ENCODE data around the gene KLHL12. TPM values are rescaled to one million over a fixed set of nuclear protein-coding genes. Genes with fewer than 3 reads are reported as not detected.
A peak's percentile ranks its signal among the peaks of the same experiment; 100 is the strongest.
"Not testable (repeated sequence)": the region's sequence is repeated elsewhere in the genome, so short reads cannot be mapped to it uniquely, and the experiment has no call there.

KLHL12 gene
- total and polyA plus RNA-seq, 4 experiments from 2014 or later: 24.2 to 27.1 (median 25.8) TPM

DNA sequence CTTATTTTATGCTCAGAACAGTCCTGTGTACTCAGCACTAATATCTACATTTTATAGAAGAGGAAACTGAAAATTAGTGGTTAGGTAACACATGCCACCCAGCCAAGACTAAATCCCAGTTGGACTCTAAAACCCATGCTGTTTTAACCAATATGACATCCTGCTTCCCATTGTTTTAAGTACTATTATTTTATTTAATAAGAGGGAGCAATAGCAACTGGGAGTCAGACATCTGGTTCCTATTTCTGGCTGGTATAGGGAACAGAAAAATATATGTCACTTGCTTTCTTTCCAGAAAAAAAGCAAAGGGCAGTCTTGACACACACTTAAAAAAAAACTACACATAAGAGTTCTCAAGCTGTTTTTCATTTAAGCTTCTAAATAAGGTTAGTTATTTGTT, 11.9 kb downstream of the KLHL12 start:
- H3K27ac Mint-ChIP-seq: no peak overlapping the region
- Histone ChIP-seq H3K36me3 (ENCODE audit: insufficient read depth, low read length) (peaks cover 67% of the 10 kb centered on the region), H3K4me1 (ENCODE audit: insufficient read depth, low read length) (no peaks in the 10 kb centered on the region), H3K4me3 (ENCODE audit: low read length in 2 of 2) (no peak overlapping the region), H3K9me3 (ENCODE audit: control insufficient read depth in 1 of 2, low read length in 2 of 2) (no peaks in the 10 kb centered on the region), H3K27ac (ENCODE audit: low read depth, low read length) (no peak overlapping the region), H3K27me3 (ENCODE audit: insufficient read depth, low read length) (no peaks in the 10 kb centered on the region)
- peaks cover 3 to 10% (median 6%) of the 10 kb centered on the region in 4 donors for H3K4me1 Mint-ChIP-seq
- no peak for DNase-seq
- H3K27me3 Mint-ChIP-seq: no peaks in the 10 kb centered on the region
- no peak overlapping the region for H3K4me3 Mint-ChIP-seq
- H3K36me3 Mint-ChIP-seq: peaks cover 49 to 89% of the 10 kb centered on the region in 2 donors
- intact Hi-C loops (cut with micrococcal nuclease): no loop called here
- ChIA-PET POLR2A (ENCODE audit: partially characterized antibody) (no interaction called here), CTCF (ENCODE audit: partially characterized antibody) (no interaction called here)
- H3K9me3 Mint-ChIP-seq: no peaks in the 10 kb centered on the region

DNA sequence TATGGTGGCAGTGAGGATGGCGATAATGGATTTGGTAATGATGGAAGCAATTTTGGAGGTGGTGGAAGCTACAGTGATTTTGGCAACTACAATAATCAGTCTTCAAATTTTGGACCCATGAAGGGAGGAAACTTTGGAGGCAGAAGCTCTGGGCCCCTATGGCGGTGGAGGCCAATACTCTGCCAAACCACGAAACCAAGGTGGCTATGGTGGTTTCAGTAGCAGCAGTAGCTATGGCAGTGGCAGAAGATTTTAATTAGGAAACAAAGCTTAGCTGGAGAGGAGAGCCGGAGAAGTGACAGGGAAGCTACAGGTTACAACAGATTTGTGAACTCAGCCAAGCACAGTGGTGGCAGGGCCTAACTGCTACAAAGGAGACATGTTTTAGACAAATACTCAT, 14.6 kb downstream of the KLHL12 start:
- H3K27ac ChIP-seq (ENCODE audit: low read depth, low read length); H3K9me3 Mint-ChIP-seq; H3K4me1 ChIP-seq (ENCODE audit: insufficient read depth, low read length); H3K4me1 Mint-ChIP-seq; POLR2A ChIA-PET (ENCODE audit: partially characterized antibody); H3K4me3 Mint-ChIP-seq; H3K4me3 ChIP-seq (ENCODE audit: low read length in 2 of 2); H3K27me3 ChIP-seq (ENCODE audit: insufficient read depth, low read length); intact Hi-C loops (cut with micrococcal nuclease); H3K27me3 Mint-ChIP-seq; H3K9me3 ChIP-seq (ENCODE audit: control insufficient read depth in 1 of 2, low read length in 2 of 2); CTCF ChIA-PET (ENCODE audit: partially characterized antibody); DNase-seq: not testable (repeated sequence)
- peaks cover 67% of the 10 kb centered on the region for H3K36me3 ChIP-seq (ENCODE audit: insufficient read depth, low read length)
- Mint-ChIP-seq H3K27ac (peak overlapping the region in 1 of 7 donors; percentile 36), H3K36me3 (peaks cover 55 to 90% of the 10 kb centered on the region in 2 donors)

DNA sequence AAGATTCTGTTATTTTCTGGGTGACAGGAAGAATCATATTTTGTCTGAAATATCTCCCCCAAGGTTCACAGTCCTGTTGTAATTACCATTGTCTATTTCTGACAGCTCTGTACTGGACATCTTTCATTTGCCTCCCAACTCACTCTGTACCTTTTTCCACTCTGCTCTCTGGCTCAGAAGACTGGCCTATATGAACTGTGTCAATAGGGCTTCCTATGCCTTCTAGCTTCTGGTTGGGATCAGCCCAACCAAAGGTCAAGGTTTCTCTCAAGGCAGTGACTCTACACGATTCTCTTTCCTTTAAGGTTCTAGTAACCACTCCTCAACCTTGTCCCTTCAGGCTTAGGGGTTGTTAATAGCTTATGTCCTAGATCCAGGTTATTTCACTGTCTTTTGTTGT, 17.5 kb downstream of the KLHL12 start:
- Mint-ChIP-seq H3K27me3 (no peaks in the 10 kb centered on the region), H3K36me3 (peaks cover 47 to 75% of the 10 kb centered on the region in 2 donors), H3K4me1 (peaks cover 1 to 7% (median 4%) of the 10 kb centered on the region in 4 donors), H3K27ac (peak overlapping the region in 1 of 7 donors; percentile 32), H3K9me3 (no peaks in the 10 kb centered on the region), H3K4me3 (no peak overlapping the region)
- Histone ChIP-seq H3K27ac (ENCODE audit: low read depth, low read length) (no peak overlapping the region), H3K27me3 (ENCODE audit: insufficient read depth, low read length) (no peaks in the 10 kb centered on the region), H3K4me3 (ENCODE audit: low read length in 2 of 2) (no peak overlapping the region), H3K36me3 (ENCODE audit: insufficient read depth, low read length) (peaks cover 57% of the 10 kb centered on the region), H3K9me3 (ENCODE audit: control insufficient read depth in 1 of 2, low read length in 2 of 2) (no peaks in the 10 kb centered on the region), H3K4me1 (ENCODE audit: insufficient read depth, low read length) (no peaks in the 10 kb centered on the region)
- intact Hi-C loops (cut with micrococcal nuclease): no loop called here
- POLR2A ChIA-PET (ENCODE audit: partially characterized antibody): no interaction called here
- CTCF ChIA-PET (ENCODE audit: partially characterized antibody): interaction anchor here (1.1 kb wide), 1 partner anchor 18 kb away, joined by 4 read pairs; the partner anchor contains the start of gene KLHL12
- DNase-seq: no peak

DNA sequence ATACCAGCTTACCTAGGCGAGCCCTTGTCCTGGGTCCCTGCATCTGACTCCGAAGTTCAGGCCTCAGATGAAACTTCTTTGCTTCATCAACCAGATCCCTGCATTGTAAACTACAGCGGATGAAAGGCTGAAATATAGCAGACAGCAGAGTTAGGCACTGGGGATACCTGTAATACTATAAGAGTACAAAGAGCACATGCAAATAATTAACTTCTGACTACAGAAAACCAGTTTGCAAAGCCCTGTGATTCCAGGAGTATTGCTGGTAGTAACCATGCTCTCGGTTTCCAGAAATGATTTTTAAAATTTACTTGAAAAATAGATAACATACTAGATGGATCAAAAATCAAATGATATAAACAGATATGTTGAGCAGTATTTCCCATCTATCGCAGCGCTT, 18.0 kb downstream of the KLHL12 start:
- intact Hi-C loops (cut with micrococcal nuclease): no loop called here
- no peaks in the 10 kb centered on the region for H3K9me3 ChIP-seq (ENCODE audit: control insufficient read depth in 1 of 2, low read length in 2 of 2)
- H3K27ac ChIP-seq (ENCODE audit: low read depth, low read length): no peak overlapping the region
- no peaks in the 10 kb centered on the region for H3K4me1 ChIP-seq (ENCODE audit: insufficient read depth, low read length)
- Mint-ChIP-seq H3K36me3 (peaks cover 44 to 72% of the 10 kb centered on the region in 2 donors), H3K4me3 (no peak overlapping the region), H3K4me1 (peaks cover 1 to 7% (median 4%) of the 10 kb centered on the region in 4 donors), H3K27me3 (no peaks in the 10 kb centered on the region), H3K27ac (peak overlapping the region in 1 of 7 donors; percentile 24), H3K9me3 (no peaks in the 10 kb centered on the region)
- ChIA-PET POLR2A (ENCODE audit: partially characterized antibody) (no interaction called here), CTCF (ENCODE audit: partially characterized antibody) (interaction anchor here (1.1 kb wide), 1 partner anchor 19 kb away, joined by 4 read pairs; the partner anchor contains the start of gene KLHL12)
- no peak overlapping the region for H3K4me3 ChIP-seq (ENCODE audit: low read length in 2 of 2)
- DNase-seq: no peak
- no peaks in the 10 kb centered on the region for H3K27me3 ChIP-seq (ENCODE audit: insufficient read depth, low read length)
- H3K36me3 ChIP-seq (ENCODE audit: insufficient read depth, low read length): peaks cover 54% of the 10 kb centered on the region

DNA sequence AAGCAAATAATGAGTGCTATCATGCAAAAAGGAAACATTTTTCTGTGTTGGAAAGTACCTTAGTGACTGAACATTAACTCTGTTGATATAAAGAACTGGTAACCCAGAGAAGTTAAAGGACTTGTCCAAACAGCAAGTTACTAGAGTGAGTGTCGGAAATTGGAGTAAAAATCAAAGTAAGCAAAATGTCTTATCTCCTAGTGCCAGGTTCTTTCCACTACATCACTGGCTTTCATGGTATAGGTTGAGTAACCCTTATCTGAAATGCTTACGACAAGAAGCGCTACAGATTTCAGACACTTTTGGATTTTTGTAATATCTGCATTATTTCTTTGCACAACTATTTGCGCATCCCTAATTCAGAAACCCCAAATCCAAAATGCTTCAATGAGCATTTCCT, 21.7 kb downstream of the KLHL12 start:
- no peaks in the 10 kb centered on the region for H3K4me1 Mint-ChIP-seq
- H3K9me3 Mint-ChIP-seq: no peaks in the 10 kb centered on the region
- no peaks in the 10 kb centered on the region for H3K4me1 ChIP-seq (ENCODE audit: insufficient read depth, low read length)
- peaks cover 20 to 58% of the 10 kb centered on the region in 2 donors for H3K36me3 Mint-ChIP-seq
- peaks cover 39% of the 10 kb centered on the region for H3K36me3 ChIP-seq (ENCODE audit: insufficient read depth, low read length)
- no peaks in the 10 kb centered on the region for H3K27me3 ChIP-seq (ENCODE audit: insufficient read depth, low read length)
- H3K9me3 ChIP-seq (ENCODE audit: control insufficient read depth in 1 of 2, low read length in 2 of 2): no peaks in the 10 kb centered on the region
- no peak for DNase-seq
- H3K4me3 Mint-ChIP-seq: no peak overlapping the region
- H3K27ac ChIP-seq (ENCODE audit: low read depth, low read length): no peak overlapping the region
- ChIA-PET CTCF (ENCODE audit: partially characterized antibody) (no interaction called here), POLR2A (ENCODE audit: partially characterized antibody) (no interaction called here)
- intact Hi-C loops (cut with micrococcal nuclease): no loop called here
- H3K4me3 ChIP-seq (ENCODE audit: low read length in 2 of 2): no peak overlapping the region
- no peak overlapping the region for H3K27ac Mint-ChIP-seq
- H3K27me3 Mint-ChIP-seq: no peaks in the 10 kb centered on the region

DNA sequence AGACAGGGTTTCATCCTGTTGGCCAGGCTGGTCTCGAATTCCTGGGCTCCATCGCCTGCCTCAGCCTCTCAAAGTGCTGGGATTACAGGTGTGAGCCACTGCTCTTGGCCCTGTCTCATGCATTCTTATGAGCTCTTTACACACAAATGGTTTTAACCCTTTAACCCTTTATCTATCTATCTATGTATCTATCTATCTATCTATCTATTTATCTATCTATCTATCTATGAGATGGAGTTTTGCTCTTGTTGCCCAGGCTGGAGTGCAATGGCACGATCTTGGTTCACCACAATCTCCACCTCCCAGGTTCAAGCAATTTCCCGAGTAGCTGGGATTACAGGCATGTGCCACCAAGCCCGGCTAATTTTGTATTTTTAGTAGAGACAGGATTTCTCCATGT, 23.2 kb downstream of the KLHL12 start:
- H3K27ac ChIP-seq (ENCODE audit: low read depth, low read length); H3K9me3 ChIP-seq (ENCODE audit: control insufficient read depth in 1 of 2, low read length in 2 of 2); H3K4me3 ChIP-seq (ENCODE audit: low read length in 2 of 2); H3K4me1 ChIP-seq (ENCODE audit: insufficient read depth, low read length); H3K9me3 Mint-ChIP-seq; CTCF ChIA-PET (ENCODE audit: partially characterized antibody); H3K27me3 ChIP-seq (ENCODE audit: insufficient read depth, low read length); DNase-seq; H3K27ac Mint-ChIP-seq; H3K27me3 Mint-ChIP-seq; H3K4me1 Mint-ChIP-seq; H3K4me3 Mint-ChIP-seq; intact Hi-C loops (cut with micrococcal nuclease): not testable (repeated sequence)
- peaks cover 12 to 52% of the 10 kb centered on the region in 2 donors for H3K36me3 Mint-ChIP-seq
- H3K36me3 ChIP-seq (ENCODE audit: insufficient read depth, low read length): peaks cover 26% of the 10 kb centered on the region
- POLR2A ChIA-PET (ENCODE audit: partially characterized antibody): interaction anchor here (1.2 kb wide), 1 partner anchor 16 kb away, joined by 5 read pairs; no protein-coding TSS in a partner anchor

DNA sequence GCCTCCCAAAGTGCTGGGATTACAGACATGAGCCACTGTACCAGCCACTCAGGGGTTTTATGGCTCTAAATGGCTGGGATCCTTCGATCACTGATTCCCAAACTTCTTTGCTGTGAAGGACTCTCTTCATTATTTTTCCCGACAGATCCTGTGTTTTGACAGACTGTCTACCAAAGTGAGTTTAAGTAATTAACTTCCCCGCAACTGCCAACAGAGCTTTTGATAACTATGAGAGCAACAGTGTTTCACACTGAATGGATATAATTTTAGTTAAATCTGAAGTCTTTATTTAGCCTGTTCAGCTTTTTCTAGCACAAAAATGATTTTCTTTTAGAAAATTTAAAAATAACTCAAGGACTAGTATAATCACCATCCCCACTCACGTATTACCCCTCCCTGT, 25.5 kb downstream of the KLHL12 start:
- peaks cover 14 to 47% of the 10 kb centered on the region in 2 donors for H3K36me3 Mint-ChIP-seq
- ChIA-PET POLR2A (ENCODE audit: partially characterized antibody) (no interaction called here), CTCF (ENCODE audit: partially characterized antibody) (no interaction called here)
- H3K4me1 ChIP-seq (ENCODE audit: insufficient read depth, low read length): no peaks in the 10 kb centered on the region
- intact Hi-C loops (cut with micrococcal nuclease): no loop called here
- H3K27me3 ChIP-seq (ENCODE audit: insufficient read depth, low read length): no peaks in the 10 kb centered on the region
- no peak overlapping the region for H3K4me3 Mint-ChIP-seq
- H3K9me3 Mint-ChIP-seq: no peaks in the 10 kb centered on the region
- no peak overlapping the region for H3K4me3 ChIP-seq (ENCODE audit: low read length in 2 of 2)
- H3K36me3 ChIP-seq (ENCODE audit: insufficient read depth, low read length): peaks cover 15% of the 10 kb centered on the region
- H3K9me3 ChIP-seq (ENCODE audit: control insufficient read depth in 1 of 2, low read length in 2 of 2): no peaks in the 10 kb centered on the region
- H3K27me3 Mint-ChIP-seq: no peaks in the 10 kb centered on the region
- H3K4me1 Mint-ChIP-seq: peaks cover 0 to 1% (median 0%) of the 10 kb centered on the region in 4 donors
- DNase-seq: no peak
- H3K27ac Mint-ChIP-seq: no peak overlapping the region
- H3K27ac ChIP-seq (ENCODE audit: low read depth, low read length): no peak overlapping the region

DNA sequence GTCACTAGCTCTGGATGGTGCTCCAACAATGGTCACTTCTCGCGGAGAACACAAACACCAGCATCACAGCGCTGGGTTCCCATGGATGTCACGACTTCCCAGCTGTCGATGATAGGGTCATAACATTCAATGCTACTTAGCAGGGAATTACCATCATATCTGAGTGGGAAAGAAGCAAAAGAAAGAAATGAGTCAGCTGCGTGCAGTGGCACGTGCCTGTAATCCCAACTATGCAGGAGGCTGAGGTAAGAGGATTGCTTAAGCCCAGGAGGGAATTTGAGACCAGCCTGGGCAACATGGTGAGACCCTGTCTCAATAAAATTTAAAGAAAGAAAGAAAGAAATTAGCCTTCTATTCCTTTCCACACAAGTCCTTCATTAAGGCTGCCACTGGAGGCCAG, 34.5 kb downstream of the KLHL12 start:
- Histone ChIP-seq H3K27ac (ENCODE audit: low read depth, low read length) (no peak overlapping the region), H3K4me1 (ENCODE audit: insufficient read depth, low read length) (peaks cover 15% of the 10 kb centered on the region), H3K27me3 (ENCODE audit: insufficient read depth, low read length) (no peaks in the 10 kb centered on the region), H3K4me3 (ENCODE audit: low read length in 2 of 2) (no peak overlapping the region), H3K36me3 (ENCODE audit: insufficient read depth, low read length) (peaks cover 44% of the 10 kb centered on the region), H3K9me3 (ENCODE audit: control insufficient read depth in 1 of 2, low read length in 2 of 2) (no peaks in the 10 kb centered on the region)
- no peaks in the 10 kb centered on the region for H3K9me3 Mint-ChIP-seq
- peaks cover 33 to 63% of the 10 kb centered on the region in 2 donors for H3K36me3 Mint-ChIP-seq
- no peak for DNase-seq
- H3K4me1 Mint-ChIP-seq: peaks cover 10 to 20% (median 14%) of the 10 kb centered on the region in 4 donors
- CTCF ChIA-PET (ENCODE audit: partially characterized antibody): no interaction called here
- intact Hi-C loops (cut with micrococcal nuclease): no loop called here
- H3K27me3 Mint-ChIP-seq: no peaks in the 10 kb centered on the region
- no peak overlapping the region for H3K27ac Mint-ChIP-seq
- POLR2A ChIA-PET (ENCODE audit: partially characterized antibody): no interaction called here
- H3K4me3 Mint-ChIP-seq: no peak overlapping the region
